HG03558 (cell line): Measurements from ENCODE around the gene CTIF.

ENCODE experiments used
- ATAC-seq: cut with Tn5 transposase; IDR thresholded peaks from one replicate; pipeline ENCODE4 v1.9.1; 2021; ENCODE audit warnings: moderate number of reproducible peaks; ENCODE audit not compliant: unreplicated experiment; ENCODE audit errors: extremely low read depth

The CTIF gene

DNA sequence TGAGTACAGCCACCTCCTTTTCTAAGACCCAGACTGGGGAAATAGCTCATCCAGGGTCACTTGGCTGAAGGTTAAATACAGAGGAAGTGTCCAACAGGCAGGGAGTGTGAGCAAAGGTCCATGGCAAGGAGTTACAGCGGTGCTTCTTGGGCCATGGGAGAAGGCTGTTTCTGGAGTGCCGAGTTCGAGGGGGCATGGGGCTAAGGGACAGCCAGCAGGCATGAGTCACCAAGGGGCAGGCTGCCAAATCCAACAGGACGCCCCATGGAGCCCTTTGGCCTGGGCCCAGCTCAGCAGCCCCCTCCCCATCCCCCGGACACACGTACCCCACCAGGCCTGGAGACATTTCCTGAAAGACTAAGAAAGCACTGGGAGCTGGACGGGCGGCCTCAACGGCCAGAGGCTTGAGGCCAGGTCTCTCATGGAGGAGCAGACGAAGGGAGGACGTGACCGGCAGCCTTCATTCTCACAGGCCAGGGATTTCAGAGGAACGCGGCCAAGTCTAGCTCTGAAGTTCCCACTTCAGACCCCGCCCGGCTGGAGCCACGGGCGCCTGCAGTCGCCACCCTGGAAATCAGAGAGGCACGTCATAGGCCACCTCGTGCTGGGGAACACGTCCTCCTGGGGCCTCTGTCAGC, 251.5 kb downstream of the CTIF start:
- ATAC-seq = no peak

DNA sequence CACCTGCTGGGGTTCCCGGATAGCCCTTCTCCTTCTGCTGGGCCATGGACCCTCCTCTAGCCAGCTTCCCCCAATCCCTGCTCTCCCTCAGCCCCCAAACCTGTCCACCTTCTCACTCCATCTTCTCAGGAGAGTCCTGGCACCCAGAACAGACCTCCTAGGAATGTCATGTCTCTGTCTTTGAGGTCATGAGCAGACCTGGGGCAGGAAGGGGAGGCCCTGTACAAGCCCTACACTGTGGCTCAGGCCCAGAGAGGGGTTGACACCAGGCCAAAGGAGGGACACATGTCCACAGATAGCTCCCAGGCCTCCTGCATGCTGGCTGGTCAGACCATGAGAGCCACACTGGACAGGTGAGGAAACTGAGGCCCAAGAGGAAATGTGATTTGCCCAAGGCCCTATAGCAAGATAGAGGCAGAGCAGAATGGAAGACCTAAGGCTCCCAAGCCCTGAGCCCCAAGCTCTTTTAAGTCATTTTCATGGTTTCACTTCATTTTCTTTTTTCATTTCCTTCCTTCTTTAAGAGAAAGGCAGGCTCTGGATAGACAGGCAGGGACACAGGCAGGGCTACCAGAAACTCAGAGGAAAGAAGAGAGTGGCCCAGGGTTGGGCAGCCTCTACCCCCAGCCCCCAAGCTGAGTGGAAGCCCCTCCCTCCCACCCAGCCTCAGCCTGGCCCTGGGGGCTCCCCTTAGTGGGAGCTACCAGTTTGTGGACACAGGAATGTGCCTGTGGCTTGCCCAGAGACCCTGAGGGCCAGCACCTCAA, 252.2 kb downstream of the CTIF start:
- no peak for ATAC-seq

DNA sequence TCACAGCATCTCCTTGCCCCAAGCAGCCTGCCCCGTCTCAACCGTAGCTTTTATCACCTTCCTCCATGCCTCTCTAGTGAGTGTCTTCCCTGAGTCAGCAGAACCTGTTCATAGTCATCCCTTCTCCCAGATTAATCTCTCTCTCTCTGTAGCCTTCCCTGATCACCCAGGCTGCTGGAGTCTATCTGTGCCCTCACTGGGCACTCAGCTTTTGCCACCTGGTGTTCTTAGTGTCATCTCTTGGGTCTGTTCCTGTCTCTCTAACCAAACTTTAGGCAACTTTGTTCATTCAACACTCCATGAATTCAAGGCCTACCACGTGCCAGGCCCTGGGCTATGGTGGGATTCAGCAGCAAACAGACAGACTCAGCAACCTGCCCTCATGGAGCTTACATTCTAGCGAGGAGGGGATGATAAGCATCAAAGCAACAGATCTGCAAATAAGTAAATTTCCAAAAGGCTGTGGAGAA, 252.8 kb downstream of the CTIF start:
- no peak for ATAC-seq

DNA sequence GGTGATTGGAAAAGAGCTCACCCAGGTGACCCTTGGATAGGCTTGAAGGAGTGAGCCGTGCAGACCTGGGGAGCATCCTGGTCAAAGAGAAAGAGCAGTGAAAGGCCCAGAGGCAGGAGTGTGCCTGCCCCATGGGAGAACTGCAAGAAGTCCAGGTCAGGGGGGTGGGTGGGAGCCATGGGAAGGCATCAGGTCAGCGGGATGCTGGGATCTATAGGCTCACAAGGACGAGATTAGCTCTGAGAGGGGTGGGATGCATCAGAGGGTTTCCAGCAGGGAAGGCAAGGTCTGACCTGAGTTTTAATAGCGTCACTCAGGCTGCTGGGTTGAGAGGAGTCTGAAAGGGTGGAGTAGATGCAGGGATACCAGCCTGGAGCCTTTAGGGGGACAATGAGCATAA, 253.3 kb downstream of the CTIF start:
- no peak for ATAC-seq

DNA sequence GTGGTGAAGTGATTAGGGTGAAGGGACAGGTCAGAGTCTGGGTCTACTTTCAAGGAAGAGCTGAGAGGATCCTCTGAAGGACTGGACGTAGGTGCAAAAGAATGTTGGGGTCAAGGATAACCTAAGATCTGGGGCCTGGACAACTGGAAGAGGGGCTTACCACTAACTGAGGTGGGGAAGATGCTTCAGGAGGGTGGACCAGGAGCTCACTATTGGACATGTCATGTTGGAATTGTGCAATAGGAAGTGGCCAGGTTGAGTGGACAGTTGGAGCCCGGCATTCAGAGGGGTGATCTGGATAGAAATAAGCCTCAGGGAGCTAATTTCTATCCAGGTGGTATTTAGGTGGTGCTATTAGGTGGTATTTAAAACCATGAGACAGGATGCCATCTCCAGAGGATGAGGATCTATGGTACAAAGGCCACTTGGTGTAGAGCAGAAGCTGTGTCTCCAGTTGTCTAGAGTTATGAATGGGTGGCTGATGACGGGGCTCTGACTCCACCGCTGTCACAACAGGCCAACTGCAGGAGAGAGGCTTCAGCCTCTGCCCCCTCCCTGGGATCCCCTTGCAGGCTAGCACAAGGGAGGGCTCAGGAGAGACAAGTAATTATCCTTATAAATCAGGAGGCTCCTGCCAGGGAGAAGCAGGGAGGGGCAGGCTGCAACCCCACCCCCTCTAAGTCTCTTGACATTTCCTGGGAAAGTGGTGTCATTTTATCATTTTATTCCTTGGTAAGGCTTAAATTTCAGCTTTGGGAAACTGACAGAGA, 254.0 kb downstream of the CTIF start:
- no peak for ATAC-seq

DNA sequence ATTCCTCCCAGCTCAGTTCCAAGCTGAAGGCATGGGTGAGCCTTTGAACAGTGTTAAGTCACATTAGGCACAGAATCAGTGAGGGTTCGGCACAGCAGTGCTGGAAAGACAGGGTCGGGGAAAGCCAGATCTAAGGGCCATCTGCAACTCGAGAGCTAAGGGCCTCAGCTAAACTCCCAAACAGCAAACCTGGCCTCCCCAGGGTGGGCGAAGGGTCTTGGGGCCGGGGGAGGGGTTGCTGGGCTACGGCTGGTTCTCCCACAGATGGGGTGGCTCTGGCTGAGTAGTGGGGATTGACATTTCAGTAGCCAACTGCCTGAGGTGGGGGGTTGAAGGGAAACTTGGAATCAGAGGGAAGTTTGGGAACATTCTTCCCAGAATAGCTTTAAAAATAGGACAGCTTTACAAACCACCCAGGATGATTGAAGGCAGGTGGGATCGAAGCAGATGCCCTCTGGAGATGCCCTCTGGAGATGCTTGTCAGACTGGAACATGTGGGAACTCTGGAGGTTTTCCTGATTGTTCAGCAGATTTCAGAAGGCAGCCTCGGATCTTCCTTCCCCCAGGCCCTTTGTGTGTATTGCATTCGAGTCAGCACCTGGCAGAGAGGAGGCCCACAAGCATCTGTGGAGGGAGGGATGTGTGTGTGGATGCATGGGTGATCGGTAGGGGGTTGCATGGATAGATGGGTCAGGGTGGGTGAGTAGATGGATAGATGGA, 255.6 kb downstream of the CTIF start:
- ATAC-seq = no peak

DNA sequence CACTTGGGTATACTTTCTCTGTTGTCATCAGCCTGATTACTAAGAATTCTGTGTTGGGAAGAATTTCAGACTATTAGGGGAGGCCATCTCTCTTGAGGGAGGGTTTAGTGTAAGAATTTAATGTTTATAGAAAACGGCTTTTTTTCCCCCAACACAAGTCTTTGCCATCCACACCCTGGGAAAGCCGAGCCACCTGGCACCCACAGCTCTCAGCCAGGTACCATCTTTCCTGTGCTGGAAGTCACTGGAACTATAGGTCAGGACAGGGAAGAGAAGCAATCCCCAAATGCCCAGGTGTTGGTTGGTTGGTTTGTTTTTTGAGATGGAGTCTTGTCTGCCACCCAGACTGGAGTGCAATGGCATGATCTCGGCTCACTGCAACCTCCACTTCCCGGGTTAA, 256.9 kb downstream of the CTIF start:
- ATAC-seq = no peak

DNA sequence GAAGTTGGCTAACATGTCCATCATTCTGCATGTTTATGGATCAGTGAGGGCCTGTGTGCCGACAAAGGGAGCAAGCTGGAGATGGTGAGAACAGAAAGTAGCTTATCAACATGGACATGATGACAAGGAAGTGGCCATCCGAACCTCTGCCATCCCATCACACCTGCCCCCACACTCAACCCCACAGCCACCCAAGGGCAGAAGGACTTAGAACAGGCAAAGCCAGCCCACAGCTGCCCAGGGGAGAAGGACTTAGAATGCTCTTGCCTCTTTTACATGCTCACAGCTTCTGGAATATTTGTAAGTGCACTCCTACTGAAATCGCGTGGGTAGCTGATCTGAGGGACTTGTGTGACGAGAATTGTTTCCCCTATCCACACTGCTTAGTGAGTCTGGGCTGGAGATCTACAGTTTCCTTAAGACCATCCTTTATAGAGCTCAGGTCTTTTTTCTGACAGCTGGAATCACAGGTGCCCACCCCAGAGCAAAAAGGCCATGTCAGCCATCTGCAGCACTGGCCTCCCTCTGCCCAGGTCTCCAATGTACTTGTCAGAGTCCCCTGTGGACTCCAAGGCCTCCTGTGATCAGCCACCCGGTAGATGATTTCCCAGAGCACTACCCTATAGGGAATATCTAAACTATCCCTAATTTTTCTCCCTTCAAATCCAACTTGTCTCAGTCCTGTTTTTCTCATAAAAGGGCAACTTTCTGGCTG, 257.8 kb downstream of the CTIF start:
- ATAC-seq = no peak

DNA sequence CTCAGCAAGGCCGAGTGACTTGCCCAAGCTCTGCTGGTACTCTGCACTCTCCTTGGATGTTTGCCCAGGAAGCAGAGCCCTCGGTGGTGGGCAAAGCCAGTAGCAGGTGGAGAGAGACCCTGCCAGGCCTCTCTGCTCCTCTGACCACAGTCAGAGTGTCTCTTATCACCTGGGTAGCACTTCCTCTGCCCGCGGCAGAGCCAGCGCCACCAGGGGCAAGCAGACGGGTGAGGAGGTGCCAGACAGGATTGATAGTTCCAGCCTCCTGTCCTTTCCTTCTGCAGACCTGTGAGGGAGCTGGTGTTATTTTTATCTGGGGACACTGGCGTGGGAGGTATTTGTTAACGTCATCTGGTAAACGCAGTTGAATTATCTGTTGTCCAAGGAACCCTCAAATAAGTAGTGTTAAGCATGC, 259.0 kb downstream of the CTIF start:
- ATAC-seq = no peak

DNA sequence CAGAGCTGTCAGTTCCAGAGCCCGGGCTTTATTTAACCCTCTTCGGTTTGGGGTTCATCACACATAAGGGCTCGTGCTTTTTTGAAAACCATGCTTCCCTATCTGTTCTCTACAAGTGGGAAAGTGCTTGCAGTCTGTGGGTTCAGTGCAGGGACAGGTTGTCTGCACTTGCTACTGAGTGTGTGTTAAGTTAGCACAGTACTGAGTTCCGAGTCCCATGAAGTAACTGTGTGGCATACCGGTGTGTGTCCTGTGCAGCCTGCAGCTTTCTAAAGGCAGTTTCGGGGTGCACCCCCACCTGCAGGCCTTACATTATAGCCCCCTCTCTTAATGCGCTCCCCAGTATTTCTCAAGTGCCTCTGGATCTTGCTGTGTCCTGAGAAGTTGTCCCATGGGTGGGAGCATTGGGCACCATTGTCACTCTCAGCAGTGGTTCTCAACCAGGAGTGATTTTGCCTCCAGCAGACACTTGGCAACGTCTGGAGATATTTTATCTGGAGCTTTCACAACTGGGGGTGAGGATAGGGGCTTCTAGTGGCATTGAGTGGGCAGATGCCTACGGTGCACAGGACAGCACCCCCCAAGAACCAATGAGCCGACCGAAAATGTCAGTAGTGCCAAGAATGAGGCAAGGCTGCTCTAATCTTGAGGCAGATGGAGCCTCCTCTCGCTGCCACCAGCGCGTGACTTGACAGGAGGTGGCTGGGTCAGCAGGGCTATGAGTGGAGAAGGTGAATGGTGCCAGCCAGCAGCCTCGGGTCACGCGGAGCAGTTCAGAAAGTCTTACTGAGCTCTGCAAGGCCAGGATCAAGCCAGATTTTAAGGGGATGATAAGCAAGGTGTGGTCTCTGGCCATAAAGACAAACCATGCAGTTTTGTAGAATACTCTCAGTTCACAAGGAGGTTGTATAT, 259.8 kb downstream of the CTIF start:
- ATAC-seq = no peak

DNA sequence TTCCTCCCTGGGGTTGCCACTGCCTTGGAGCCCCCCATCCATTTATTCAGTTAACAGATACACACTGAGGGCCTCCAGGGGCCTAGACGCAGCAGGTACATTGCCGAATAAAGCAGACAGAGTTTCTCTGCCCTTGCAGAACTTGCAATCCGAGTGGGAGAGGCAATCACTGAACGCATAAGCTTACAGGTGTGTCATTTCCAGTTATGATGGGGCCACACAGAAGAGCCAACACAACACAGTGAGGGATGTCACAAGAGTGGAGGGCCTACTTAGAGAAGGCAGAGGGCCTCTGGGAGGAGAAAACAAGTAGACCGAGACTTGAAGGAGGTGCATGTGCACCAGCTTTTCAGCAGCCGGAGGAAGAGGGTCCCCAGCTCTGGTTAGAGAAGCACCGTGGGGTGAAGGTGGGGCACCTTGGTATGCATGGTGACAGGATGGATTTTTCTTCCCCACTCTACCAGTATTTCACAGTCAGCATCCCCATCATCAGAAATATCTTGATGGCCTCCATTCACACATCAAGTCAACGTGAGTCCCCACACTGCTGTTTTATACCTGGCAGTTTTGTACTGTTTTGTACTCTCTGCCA, 261.0 kb downstream of the CTIF start:
- no peak for ATAC-seq

DNA sequence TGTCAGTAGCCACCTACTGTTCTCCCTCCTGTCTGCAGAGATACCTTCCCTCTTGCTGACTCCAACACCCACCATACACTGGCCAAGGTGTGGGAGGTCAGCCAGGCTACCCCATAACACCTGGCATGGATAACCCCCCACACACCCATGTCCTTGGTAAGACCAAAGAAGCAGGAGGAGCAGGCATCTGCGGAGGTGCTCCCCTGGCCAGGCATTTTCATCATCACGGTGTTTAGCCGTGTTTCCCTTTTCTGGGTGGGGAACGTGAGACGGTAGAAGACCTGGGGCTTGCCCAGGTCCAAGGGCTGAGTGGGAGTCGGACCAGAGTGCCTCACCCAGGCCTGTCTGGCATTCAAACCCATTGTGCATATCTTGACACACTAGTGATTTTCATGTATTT, 261.6 kb downstream of the CTIF start:
- ATAC-seq = no peak

DNA sequence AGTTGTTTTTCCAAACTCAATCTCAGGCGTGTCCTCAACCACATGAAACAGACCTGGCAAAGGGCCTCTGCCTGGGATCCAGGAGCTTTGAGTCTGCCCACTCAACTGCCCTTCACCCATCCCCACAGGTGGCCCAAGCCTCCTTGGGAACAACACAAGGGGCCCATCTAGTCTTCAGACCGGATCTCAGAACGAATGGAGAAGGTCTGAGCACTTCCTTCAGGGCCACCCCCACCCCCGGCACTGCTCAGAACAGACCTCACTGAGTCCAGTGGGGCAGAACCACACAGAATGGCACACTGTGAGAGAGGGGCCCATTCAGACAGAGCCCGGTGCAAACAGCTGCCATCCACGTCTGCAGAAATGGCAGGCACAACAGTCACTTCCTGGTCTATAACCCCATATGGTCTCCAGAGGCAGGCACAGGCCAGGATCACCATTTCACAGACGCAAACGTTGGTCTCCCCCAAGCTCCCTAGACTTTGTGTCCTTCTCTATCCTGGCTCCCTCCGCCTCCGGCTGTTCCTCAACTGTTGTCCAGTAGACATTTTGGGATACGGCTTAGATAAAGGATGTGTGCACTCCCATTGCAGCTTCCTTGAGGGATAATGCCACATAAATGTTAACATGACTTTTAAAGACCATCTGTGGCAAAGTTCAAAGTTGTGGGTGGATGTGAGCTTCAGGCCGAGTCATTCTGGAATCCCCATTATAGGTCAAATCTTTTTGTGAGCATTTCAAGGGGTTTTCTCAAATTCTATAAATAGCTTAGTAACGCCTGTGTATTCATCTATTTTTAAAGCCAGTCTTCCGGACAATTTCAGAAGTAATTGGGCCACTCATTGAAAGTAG, 262.3 kb downstream of the CTIF start:
- ATAC-seq = peak; percentile 57

DNA sequence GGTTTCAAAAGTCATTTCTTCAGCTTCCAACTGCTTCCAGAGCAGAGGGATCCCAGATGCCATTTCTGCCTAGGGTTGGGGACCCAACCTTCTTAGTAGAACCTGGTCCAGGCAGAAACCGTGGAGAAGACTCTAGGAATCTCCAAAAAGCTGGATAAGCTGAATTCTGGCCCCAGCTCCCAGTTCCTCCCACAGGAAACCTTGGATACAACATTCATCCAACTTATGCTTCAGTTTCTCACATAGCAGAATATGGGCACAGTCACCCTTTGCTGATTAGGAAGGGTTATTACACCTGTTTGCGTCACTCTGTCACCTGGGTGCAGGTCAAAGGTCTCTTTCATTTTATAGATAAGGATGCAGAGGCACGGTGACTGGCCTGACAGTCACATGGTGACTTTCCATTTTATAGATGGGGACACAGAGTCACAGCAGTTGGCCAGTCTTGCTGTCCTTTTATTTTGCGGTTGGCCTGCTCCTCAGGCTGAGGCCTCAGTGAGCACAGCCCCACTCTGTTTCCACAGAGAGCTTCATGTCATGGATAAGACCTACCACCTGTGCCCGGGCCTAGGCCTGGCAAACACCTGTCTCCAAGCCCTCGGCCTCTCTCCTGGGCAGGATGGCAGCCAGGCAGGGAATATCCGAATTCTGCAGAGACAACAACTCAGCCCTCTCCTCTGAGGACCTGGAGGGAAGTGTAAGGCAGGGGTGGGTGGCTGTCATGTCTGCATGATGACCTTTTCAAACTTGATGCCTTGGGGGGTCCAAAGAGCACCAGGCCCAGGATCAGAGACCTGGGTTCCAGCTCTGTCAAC, 263.1 kb downstream of the CTIF start:
- ATAC-seq = no peak

DNA sequence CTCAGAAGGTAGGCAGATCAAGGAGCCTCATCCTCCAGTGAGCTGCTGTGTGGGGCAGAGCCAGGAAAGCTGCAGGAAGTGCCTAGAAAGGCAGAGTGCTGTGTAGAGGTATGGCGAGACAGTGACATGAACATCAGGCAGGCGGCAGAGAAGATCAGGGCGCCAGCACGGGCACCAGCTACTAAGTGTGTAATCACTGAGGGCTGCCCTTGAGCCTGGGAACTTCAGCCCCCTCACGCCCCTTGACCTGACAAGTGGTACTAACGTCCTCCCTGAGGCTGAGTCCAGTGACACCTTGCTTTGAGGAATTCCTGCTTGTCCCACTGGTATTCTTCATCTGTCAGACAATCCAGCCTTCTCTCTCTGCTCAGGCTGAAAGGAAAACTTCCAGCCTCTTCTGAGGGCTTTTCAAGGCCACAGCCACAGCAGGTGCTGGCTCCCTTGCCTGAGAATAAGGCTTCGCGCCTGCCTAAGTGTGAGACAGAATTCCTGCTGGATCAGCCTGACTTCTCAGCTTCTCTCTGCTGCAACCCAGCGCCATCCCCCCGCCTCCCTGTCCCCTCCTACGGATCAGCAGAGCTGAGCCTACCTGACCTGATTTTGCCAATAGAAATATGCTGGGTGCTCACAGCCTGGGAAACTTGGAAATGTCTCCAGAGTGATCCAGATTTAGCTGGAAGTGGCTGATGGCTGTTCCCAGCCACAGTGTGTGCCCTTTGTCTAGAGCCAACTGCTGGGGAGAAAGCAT, 263.9 kb downstream of the CTIF start:
- no peak for ATAC-seq

DNA sequence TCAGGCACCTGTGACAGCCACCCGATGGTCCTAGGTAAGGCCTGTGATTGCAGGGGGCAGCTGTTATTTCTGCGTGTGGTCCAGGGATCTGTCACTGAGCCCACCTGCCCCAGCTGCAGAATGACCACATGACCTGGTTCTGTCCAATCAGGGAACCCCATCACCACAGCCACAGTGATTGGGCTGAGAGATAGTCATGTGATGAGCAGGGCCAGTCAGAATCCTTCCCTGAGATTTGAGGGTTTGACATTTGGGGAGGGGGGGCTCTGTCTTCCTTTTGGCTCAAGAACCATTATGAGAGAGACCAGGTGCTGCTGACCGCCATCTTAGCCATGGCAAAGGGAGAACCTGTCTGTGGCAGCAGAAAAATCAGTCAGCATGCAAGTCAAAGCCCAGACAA, 264.7 kb downstream of the CTIF start:
- no peak for ATAC-seq
